ENCODE results near the gene DHRS13.
"Not testable (repeated sequence)": the region's sequence is repeated elsewhere in the genome, so short reads cannot be mapped to it uniquely, and the experiment has no call there.

The DHRS13 gene

GRCh38 chr17:28856028-28856574 is 46.8 kb downstream of the DHRS13 start:
- DNase-seq: no peak

- no peak for DNase-seq
Observed at GRCh38 chr17:28855336-28855679, 47.6 kb downstream of the DHRS13 start.

- peak; percentile 71 for DNase-seq
Observed at GRCh38 chr17:28854457-28855335, 48.2 kb downstream of the DHRS13 start, which contains the start of gene ERAL1. Gene ERAL1, plus strand, starts transcription at chr17:28855016. Its CDS starts 19 bp downstream, at chr17:28855035.

- DNase-seq: no peak
Observed at GRCh38 chr17:28853295-28853694, 49.6 kb downstream of the DHRS13 start.

- DNase-seq: no peak
Observed at GRCh38 chr17:28849281-28849680, 53.6 kb downstream of the DHRS13 start.

- DNase-seq: not testable (repeated sequence)
Observed at GRCh38 chr17:28848667-28849066, 54.2 kb downstream of the DHRS13 start.

Data from NCI-H2107 (cell line).